ENCODE data around the gene NARS2.

Gene NARS2

DNA sequence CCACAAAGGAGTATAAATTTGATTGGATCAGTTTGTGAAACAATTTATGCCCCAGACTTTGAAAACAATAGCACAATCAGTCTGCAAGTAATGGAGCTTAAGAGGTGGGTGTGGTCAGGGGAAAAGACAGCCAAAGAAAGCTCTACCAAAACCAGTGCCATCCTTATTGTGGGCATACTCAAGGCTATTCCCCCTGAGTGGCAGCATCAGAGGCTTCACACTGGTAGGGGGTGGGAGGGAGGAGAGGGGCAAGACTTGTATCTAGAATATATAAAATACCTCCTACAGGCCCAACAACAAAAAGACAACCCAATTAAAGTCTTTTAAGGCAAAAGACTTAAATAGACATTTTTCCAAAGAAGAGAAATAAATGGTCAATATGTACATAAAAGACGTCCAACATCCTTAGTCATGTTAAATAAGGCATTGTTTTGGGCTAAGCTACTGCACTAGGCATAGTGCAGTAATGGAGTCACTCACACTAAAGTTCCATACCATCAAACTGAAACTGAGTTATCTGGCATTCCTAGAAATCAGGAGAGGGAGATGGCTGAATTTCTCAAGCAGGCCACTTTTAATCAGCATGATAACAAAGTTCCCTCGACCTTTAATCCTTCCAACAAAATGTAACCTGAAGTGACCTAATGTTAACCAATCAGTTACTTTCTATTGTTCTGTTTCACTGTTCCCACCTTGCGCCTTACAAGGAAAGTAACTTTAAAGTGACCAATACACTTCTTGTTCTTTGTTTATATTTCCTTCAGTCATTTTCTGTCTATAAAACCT is 24.8 kb downstream of the NARS2 start:
- TF ChIP-seq, protein P1, sequence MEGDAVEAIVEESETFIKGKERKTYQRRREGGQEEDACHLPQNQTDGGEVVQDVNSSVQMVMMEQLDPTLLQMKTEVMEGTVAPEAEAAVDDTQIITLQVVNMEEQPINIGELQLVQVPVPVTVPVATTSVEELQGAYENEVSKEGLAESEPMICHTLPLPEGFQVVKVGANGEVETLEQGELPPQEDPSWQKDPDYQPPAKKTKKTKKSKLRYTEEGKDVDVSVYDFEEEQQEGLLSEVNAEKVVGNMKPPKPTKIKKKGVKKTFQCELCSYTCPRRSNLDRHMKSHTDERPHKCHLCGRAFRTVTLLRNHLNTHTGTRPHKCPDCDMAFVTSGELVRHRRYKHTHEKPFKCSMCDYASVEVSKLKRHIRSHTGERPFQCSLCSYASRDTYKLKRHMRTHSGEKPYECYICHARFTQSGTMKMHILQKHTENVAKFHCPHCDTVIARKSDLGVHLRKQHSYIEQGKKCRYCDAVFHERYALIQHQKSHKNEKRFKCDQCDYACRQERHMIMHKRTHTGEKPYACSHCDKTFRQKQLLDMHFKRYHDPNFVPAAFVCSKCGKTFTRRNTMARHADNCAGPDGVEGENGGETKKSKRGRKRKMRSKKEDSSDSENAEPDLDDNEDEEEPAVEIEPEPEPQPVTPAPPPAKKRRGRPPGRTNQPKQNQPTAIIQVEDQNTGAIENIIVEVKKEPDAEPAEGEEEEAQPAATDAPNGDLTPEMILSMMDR (IDR thresholded peaks at IDR 0.05; ENCODE audit: insufficient read depth, low read length, missing control alignments): no peak
- no peak overlapping the region for H3K4me3 ChIP-seq (ENCODE audit: low read depth, low read length)
- CTCF ChIA-PET: interaction anchor here (5.0 kb wide), 1 partner anchor 15 kb away, joined by 30 read pairs; no protein-coding TSS in a partner anchor
- POLR2A ChIA-PET: no interaction called here
- DNase-seq (ENCODE audit: low read depth, low spot score): no peak

DNA sequence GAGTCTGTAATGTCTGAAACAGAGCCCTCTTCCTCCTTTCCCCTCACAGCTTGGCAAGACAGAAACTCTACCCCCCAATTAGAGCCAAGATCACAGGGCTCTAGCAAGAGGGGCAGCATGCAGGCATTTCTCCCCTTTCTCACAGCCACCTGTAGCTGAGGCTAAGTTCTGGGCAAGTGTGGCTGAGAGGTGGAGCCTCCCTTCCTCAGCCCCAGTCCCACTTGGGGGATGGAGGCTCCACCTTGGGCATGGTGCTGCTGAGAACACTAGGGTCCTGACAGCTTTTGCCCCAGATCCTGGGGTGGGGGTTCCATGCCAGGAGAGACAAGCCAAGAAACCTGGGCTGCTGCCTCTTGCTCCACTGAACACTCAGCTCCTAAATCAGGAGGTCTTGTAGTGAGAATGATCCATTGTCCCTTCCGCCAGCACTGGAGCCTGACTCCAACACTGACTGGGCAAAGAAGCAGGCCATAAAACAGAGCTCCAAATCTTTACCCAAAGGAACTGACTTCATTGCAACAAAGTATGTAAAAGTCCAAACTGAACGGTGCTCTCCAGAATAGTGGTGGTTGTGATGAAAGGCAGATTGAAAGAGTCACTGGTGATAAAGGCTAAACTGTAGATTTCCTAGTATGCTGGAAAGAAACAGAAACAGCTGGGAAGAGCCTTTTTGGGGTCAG is 25.6 kb downstream of the NARS2 start:
- ChIA-PET POLR2A (no interaction called here), CTCF (interaction anchor here (0.8 to 5.0 kb wide), 3 partner anchors 11 to 15 kb away, joined by 3 to 30 read pairs (median 4); no protein-coding TSS in a partner anchor)
- DNase-seq (ENCODE audit: low read depth, low spot score): no peak

DNA sequence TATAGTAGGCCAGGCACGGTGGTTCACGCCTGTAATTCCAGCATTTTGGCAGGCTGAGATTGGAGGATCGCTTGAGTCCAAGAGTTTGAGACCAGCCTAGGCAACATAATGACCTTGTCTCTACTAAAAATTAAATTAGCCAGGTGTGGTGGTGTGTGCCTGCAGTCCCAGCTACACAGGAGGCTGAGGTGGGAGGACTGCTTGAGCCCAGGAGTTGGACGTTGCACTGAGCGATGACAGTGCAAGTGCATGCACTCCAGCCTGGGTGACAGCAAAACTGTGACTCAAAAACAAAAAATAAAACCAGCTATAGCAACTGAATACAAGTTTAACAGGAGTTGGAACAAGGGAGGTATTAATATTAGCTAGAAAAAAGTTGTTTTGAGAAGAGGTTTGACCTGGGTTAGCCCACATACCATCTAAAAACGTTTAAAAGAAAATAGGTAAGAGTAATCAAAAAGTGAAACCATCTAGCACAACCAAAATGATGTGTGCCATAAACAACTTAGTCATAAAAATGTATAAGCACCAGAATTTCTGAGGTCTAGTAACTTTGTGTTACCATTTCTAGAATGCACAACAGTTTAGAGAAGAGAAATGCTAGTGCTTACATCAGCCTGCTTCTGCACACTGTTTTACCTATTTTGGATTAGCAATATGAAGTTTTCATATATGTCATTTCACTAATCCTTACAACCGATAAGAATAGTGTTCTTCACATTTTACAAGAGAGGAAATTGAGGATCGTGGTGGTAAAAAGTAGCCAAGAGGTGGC is 26.5 kb downstream of the NARS2 start:
- ChIA-PET CTCF (interaction anchor here (0.8 to 5.0 kb wide), 3 partner anchors 12 to 16 kb away, joined by 3 to 30 read pairs (median 3); no protein-coding TSS in a partner anchor), POLR2A (no interaction called here)
- H3K4me3 ChIP-seq (ENCODE audit: low read depth, low read length): no peak overlapping the region
- no peak for DNase-seq (ENCODE audit: low read depth, low spot score)
- TF ChIP-seq, protein P1 (IDR thresholded peaks at IDR 0.05; ENCODE audit: insufficient read depth, low read length, missing control alignments): no peak

More for the DNA sequence above, 25.6 kb downstream of the NARS2 start:
- TF ChIP-seq, protein P1 (IDR thresholded peaks at IDR 0.05; ENCODE audit: insufficient read depth, low read length, missing control alignments): no peak
- no peak overlapping the region for H3K4me3 ChIP-seq (ENCODE audit: low read depth, low read length)

DNA sequence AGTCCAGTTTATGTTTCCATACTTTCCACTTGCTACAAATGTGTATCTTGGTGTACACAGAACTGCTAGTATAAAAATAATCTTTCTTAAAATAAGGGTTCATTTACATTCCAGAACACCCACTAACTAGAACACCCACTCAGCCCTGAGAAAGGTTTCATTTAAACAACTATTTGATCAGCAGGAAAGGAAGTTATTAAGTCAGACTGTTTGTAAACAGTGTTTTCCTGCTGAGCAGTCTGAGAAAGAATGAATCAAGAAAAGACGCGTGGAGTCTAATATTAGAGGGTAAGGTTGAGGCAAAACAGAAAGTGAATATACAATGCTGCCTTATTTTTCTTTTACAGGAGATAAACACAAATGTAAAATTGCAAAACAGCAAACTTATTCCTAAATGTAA is 32.7 kb downstream of the NARS2 start:
- POLR2A ChIA-PET: no interaction called here
- DNase-seq (ENCODE audit: low read depth, low spot score): no peak

DNA sequence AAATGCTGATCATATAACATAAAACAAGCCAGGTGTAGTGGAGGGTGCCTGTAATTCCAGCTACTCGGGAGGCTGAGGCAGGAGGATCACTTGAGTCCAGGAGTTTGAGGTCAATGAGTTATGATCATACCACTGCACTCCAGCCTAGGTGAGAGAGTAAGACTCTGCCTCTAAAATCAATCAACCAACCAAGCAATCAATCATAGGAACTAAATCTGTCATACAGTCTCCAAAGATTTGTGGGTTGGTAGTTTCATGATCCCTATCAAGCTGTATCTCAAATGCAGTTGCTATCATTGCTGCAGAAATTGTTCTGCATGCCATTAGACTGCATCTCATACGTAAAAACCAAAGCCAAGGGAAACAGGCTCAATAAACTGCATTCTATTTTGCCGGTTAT is 33.1 kb downstream of the NARS2 start:
- ChIA-PET POLR2A (no interaction called here), CTCF (interaction anchor here (1.3 kb wide), 1 partner anchor 23 kb away, joined by 10 read pairs; no protein-coding TSS in a partner anchor)
- no peak for DNase-seq (ENCODE audit: low read depth, low spot score)
- no peak overlapping the region for H3K4me3 ChIP-seq (ENCODE audit: low read depth, low read length)
- TF ChIP-seq, protein P1 (IDR thresholded peaks at IDR 0.05; ENCODE audit: insufficient read depth, low read length, missing control alignments): no peak

More for the DNA sequence above, 32.7 kb downstream of the NARS2 start:
- TF ChIP-seq, protein P1 (IDR thresholded peaks at IDR 0.05; ENCODE audit: insufficient read depth, low read length, missing control alignments): no peak
- H3K4me3 ChIP-seq (ENCODE audit: low read depth, low read length): no peak overlapping the region
- CTCF ChIA-PET: no interaction called here

Measured in AG04449 (cell line).